Coronary artery (tissue), 2 donors: ENCODE data around the gene TRIM66.

ENCODE experiments used
- DNase-seq: peaks from one replicate; pipeline ENCODE4 v3.0.0-alpha.2; 2017; ENCODE audit warnings: low spot score
- H3K27ac ChIP-seq, 2 donors: fragments of 200-600 bp; sonication (generic); one replicate each; pipeline ENCODE4 v1.5.1; 2016 to 2019
- H3K4me3 ChIP-seq: fragments of 200-600 bp; sonication (generic); 2 replicates; pipeline ENCODE4 v1.5.1; 2016; ENCODE audit warnings: mild to moderate bottlenecking, moderate library complexity
- CTCF ChIP-seq: fragments of 200-600 bp; sonication (generic); IDR thresholded peaks from one replicate; pipeline ENCODE4 v1.5.1; 2019; ENCODE audit warnings: antibody characterized with exemption

TRIM66 gene

GRCh38 chr11:8682303-8683114 is at the start of gene TRIM66, which contains the start of gene RPL27A:
Gene TRIM66 (minus strand): TSS chr11:8682665. CDS start chr11:8672274, 10,391 bp downstream.
Gene RPL27A (plus strand): TSS chr11:8682792. CDS start chr11:8682814, 22 bp downstream.
- peak; percentile 99 for DNase-seq
- no peak for TF ChIP-seq CTCF
- H3K27ac ChIP-seq, result peak within 1 kb of the TSS; percentile 95 to 98
- peak within 1 kb of the TSS; percentile 80 for H3K4me3 ChIP-seq

- no peak for DNase-seq
- TF ChIP-seq CTCF, result no peak
- Histone ChIP-seq H3K4me3 (no peak overlapping the region), H3K27ac (peak overlapping the region; percentile 58 to 86)
Observed at GRCh38 chr11:8731647-8732323, 49.3 kb upstream of the TRIM66 start.

GRCh38 chr11:8730697-8731020 is 48.2 kb upstream of the TRIM66 start:
- no peak for DNase-seq
- no peak for TF ChIP-seq CTCF
- Histone ChIP-seq H3K4me3 (no peak overlapping the region), H3K27ac (no peak overlapping the region)

GRCh38 chr11:8729837-8730696 is 47.6 kb upstream of the TRIM66 start:
- H3K27ac ChIP-seq, result no peak overlapping the region
- TF ChIP-seq CTCF, result no peak
- no peak for DNase-seq
- no peak overlapping the region for H3K4me3 ChIP-seq

DNA sequence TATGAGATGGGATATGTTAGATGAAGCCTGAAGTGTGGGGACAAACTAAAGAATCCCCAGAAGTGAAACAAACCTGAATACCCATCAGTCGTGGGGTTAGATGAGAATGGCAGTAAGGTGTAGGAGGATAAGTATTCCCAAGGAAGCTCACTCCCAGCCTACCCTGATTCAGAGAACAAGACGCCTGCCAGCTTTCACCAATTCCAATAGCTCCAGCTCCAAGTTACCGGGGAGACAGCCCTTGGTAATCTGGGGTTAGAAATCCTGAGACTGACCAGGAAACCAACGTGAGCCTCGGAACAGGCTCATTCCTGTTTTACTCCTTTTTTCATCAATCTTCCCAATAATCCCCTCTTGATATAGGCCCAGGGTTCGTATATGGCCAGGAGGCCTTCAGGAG is 46.6 kb upstream of the TRIM66 start:
- no peak for TF ChIP-seq CTCF
- no peak overlapping the region for H3K4me3 ChIP-seq
- DNase-seq, result no peak
- no peak overlapping the region for H3K27ac ChIP-seq

- TF ChIP-seq CTCF, result no peak
- DNase-seq, result no peak
- Histone ChIP-seq H3K4me3 (no peak overlapping the region), H3K27ac (no peak overlapping the region)
Observed at GRCh38 chr11:8728563-8728962, 46.1 kb upstream of the TRIM66 start.
